ENCODE data around the gene SERTAD2. TPM values are rescaled to one million over a fixed set of nuclear protein-coding genes. Genes with fewer than 3 reads are reported as not detected.

SERTAD2 gene
- total RNA-seq, 2 donors from 2014 or later: 15.3 to 26.0 TPM

GRCh38 chr2:64598226-64598625 lies 55.5 kb downstream of the SERTAD2 start:
- 97% methylated on average over 6 of the region's 6 CpGs for WGBS
- no peak for TF ChIP-seq CTCF (IDR thresholded peaks at IDR 0.05)
- no peak for TF ChIP-seq POLR2AphosphoS5 (IDR thresholded peaks at IDR 0.05)
- TF ChIP-seq POLR2A (IDR thresholded peaks at IDR 0.05): no peak
- H3K27me3 ChIP-seq (replicated peaks; ENCODE audit: insufficient read depth): no peaks in the 10 kb centered on the region
- no peaks in the 10 kb centered on the region for H3K9me3 ChIP-seq
- H3K27ac ChIP-seq: no peak overlapping the region
- no peak for DNase-seq (ENCODE audit: low spot score)
- no peak overlapping the region for H3K4me3 ChIP-seq
- intact Hi-C loops (cut with DNase I): no loop called here
- no peaks in the 10 kb centered on the region for H3K36me3 ChIP-seq
- no peaks in the 10 kb centered on the region for H3K4me1 ChIP-seq (replicated peaks)

GRCh38 chr2:64595397-64596176 lies 58.1 kb downstream of the SERTAD2 start:
- Histone ChIP-seq H3K27ac (no peak overlapping the region), H3K36me3 (peaks cover 0 to 4% of the 10 kb centered on the region in 2 donors), H3K9me3 (no peaks in the 10 kb centered on the region), H3K27me3 (replicated peaks; ENCODE audit: insufficient read depth) (no peaks in the 10 kb centered on the region), H3K4me1 (replicated peaks) (no peaks in the 10 kb centered on the region), H3K4me3 (no peak overlapping the region)
- intact Hi-C loops (cut with DNase I): no loop called here
- DNase-seq (ENCODE audit: low spot score): no peak
- 44% methylated on average over 4 of the region's 4 CpGs for WGBS
- peak in 3 of 4 experiments; percentile 10 to 22 (median 14) for TF ChIP-seq CTCF (IDR thresholded peaks at IDR 0.05)
- no peak for TF ChIP-seq POLR2A (IDR thresholded peaks at IDR 0.05)
- peak; percentile 6 for TF ChIP-seq POLR2AphosphoS5 (IDR thresholded peaks at IDR 0.05)

- Histone ChIP-seq H3K27ac (no peak overlapping the region), H3K4me3 (no peak overlapping the region), H3K4me1 (replicated peaks) (no peaks in the 10 kb centered on the region), H3K27me3 (replicated peaks; ENCODE audit: insufficient read depth) (no peaks in the 10 kb centered on the region), H3K9me3 (no peaks in the 10 kb centered on the region), H3K36me3 (peaks cover 0 to 4% of the 10 kb centered on the region in 2 donors)
- no peak for DNase-seq (ENCODE audit: low spot score)
- intact Hi-C loops (cut with DNase I): no loop called here
- no peak for TF ChIP-seq POLR2A (IDR thresholded peaks at IDR 0.05)
- TF ChIP-seq POLR2AphosphoS5 (IDR thresholded peaks at IDR 0.05): no peak
- TF ChIP-seq CTCF (IDR thresholded peaks at IDR 0.05): no peak
- WGBS: 80% methylated on average over 7 of the region's 7 CpGs
These were observed 59.3 kb downstream of the SERTAD2 start for GRCh38 chr2:64594226-64594989.

- TF ChIP-seq CTCF (IDR thresholded peaks at IDR 0.05) (no peak), POLR2AphosphoS5 (IDR thresholded peaks at IDR 0.05) (no peak), POLR2A (IDR thresholded peaks at IDR 0.05) (no peak)
- 84% methylated on average over 4 of the region's 4 CpGs for WGBS
- Histone ChIP-seq H3K4me3 (no peak overlapping the region), H3K36me3 (peaks cover 0 to 4% of the 10 kb centered on the region in 2 donors), H3K27me3 (replicated peaks; ENCODE audit: insufficient read depth) (no peaks in the 10 kb centered on the region), H3K27ac (no peak overlapping the region), H3K4me1 (replicated peaks) (no peaks in the 10 kb centered on the region), H3K9me3 (no peaks in the 10 kb centered on the region)
- no peak for DNase-seq (ENCODE audit: low spot score)
- intact Hi-C loops (cut with DNase I): no loop called here
These were observed 60.6 kb downstream of the SERTAD2 start for GRCh38 chr2:64593035-64593655.
